ENCODE data around the gene MDK.

DNA sequence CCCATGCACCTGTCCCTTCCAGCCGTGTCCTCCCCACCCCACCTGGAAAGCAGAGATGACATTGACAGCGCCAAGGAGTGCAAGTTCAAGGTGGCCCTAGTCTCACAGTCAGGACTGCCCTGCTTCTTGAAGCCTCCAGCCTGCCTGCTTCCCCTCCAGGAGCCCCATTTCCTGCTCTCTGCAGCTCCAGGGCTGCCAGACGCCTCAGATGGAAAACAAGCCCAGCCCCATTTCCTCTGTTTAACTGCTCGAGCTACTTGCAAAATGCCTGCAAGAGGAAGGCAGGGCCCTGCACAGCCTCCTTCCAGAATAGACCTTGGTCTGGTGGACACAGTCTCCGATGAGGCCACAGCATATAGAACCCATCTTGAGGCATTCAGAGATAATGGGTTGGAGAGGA lies 39.2 kb upstream of the MDK start:
- TF ChIP-seq POLR2AphosphoS5 (IDR thresholded peaks at IDR 0.05; ENCODE audit: low read depth, low read length) (no peak), POLR2A (IDR thresholded peaks at IDR 0.05; ENCODE audit: low read depth, low read length) (no peak)

Data from GM12892 (cell line).